SK-N-SH (cell line): ENCODE measurements around the gene NUMB.

Experiments
- CHD2 ChIP-seq: fragments of 150-350 bp; IDR thresholded peaks from 2 replicates; pipeline ENCODE4 v1.6.1; 2018; ENCODE audit warnings: low read length; ENCODE audit not compliant: partially characterized antibody
- NFIC ChIP-seq: IDR thresholded peaks from 2 replicates; pipeline ENCODE4 v1.4.0; 2012; ENCODE audit warnings: borderline replicate concordance
- TF ChIP-seq, protein P1 (sequence below): fragments of 200-600 bp; sonication (generic); IDR thresholded peaks from 2 replicates; pipeline ENCODE4 v1.6.1; 2017; ENCODE audit warnings: antibody characterized with exemption, mild to moderate bottlenecking, moderate library complexity
- TF ChIP-seq, protein P2 (sequence below): IDR thresholded peaks from 2 replicates; pipeline ENCODE4 v1.6.1; 2012; ENCODE audit warnings: mild to moderate bottlenecking, low read depth, low read length, moderate library complexity
- TF ChIP-seq, protein P3 (sequence below): IDR thresholded peaks from 2 replicates; pipeline ENCODE4 v1.4.0; 2012; ENCODE audit warnings: low read depth, borderline replicate concordance

DNA sequence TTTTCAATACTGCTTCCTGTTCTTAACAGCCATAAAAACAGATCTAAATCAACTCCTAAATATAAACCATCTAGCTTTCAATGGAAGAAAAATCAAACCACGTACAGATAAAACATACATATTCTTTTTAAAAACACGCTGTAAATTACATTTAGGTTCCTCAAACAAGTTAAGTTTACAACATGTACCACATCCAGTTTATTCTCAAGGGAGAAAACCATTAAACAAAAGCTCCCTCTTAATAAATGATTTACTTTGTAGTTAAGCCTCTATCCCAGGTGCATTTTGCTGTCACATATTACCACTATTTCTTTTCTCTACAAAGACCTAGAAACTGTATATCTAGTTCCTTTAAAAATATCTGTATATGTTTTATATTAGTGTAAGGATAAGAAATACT lies 3.1 kb downstream of the NUMB start:
- no peak for TF ChIP-seq NFIC
- TF ChIP-seq, protein P1, sequence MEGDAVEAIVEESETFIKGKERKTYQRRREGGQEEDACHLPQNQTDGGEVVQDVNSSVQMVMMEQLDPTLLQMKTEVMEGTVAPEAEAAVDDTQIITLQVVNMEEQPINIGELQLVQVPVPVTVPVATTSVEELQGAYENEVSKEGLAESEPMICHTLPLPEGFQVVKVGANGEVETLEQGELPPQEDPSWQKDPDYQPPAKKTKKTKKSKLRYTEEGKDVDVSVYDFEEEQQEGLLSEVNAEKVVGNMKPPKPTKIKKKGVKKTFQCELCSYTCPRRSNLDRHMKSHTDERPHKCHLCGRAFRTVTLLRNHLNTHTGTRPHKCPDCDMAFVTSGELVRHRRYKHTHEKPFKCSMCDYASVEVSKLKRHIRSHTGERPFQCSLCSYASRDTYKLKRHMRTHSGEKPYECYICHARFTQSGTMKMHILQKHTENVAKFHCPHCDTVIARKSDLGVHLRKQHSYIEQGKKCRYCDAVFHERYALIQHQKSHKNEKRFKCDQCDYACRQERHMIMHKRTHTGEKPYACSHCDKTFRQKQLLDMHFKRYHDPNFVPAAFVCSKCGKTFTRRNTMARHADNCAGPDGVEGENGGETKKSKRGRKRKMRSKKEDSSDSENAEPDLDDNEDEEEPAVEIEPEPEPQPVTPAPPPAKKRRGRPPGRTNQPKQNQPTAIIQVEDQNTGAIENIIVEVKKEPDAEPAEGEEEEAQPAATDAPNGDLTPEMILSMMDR = no peak
- TF ChIP-seq, protein P2, sequence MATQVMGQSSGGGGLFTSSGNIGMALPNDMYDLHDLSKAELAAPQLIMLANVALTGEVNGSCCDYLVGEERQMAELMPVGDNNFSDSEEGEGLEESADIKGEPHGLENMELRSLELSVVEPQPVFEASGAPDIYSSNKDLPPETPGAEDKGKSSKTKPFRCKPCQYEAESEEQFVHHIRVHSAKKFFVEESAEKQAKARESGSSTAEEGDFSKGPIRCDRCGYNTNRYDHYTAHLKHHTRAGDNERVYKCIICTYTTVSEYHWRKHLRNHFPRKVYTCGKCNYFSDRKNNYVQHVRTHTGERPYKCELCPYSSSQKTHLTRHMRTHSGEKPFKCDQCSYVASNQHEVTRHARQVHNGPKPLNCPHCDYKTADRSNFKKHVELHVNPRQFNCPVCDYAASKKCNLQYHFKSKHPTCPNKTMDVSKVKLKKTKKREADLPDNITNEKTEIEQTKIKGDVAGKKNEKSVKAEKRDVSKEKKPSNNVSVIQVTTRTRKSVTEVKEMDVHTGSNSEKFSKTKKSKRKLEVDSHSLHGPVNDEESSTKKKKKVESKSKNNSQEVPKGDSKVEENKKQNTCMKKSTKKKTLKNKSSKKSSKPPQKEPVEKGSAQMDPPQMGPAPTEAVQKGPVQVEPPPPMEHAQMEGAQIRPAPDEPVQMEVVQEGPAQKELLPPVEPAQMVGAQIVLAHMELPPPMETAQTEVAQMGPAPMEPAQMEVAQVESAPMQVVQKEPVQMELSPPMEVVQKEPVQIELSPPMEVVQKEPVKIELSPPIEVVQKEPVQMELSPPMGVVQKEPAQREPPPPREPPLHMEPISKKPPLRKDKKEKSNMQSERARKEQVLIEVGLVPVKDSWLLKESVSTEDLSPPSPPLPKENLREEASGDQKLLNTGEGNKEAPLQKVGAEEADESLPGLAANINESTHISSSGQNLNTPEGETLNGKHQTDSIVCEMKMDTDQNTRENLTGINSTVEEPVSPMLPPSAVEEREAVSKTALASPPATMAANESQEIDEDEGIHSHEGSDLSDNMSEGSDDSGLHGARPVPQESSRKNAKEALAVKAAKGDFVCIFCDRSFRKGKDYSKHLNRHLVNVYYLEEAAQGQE = no peak
- TF ChIP-seq, protein P3, sequence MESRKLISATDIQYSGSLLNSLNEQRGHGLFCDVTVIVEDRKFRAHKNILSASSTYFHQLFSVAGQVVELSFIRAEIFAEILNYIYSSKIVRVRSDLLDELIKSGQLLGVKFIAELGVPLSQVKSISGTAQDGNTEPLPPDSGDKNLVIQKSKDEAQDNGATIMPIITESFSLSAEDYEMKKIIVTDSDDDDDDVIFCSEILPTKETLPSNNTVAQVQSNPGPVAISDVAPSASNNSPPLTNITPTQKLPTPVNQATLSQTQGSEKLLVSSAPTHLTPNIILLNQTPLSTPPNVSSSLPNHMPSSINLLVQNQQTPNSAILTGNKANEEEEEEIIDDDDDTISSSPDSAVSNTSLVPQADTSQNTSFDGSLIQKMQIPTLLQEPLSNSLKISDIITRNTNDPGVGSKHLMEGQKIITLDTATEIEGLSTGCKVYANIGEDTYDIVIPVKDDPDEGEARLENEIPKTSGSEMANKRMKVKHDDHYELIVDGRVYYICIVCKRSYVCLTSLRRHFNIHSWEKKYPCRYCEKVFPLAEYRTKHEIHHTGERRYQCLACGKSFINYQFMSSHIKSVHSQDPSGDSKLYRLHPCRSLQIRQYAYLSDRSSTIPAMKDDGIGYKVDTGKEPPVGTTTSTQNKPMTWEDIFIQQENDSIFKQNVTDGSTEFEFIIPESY = no peak
- no peak for TF ChIP-seq CHD2
